OCI-LY7 (cell line): ENCODE measurements around the gene ZNF407. TPM values are rescaled to one million over a fixed set of nuclear protein-coding genes. Genes with fewer than 3 reads are reported as not detected.

ENCODE experiments used
- BruUV-seq: library from RNA; stranded (reverse); fragments of 400-500 nt; replicated peaks from 2 replicates; lab custom pipeline; 2021; lab: Mats Ljungman, UMichigan
- CTCF ChIA-PET: fragments of 300-600 bp; sonication (Branson Sonifier 250); formaldehyde crosslinking; loops from one replicate; lab custom pipeline; 2022; ENCODE audit warnings: antibody characterized with exemption; ENCODE audit not compliant: unreplicated experiment; lab: Charles Lee
- POLR2A ChIA-PET: fragments of 300-600 bp; sonication (Branson Sonifier 250); formaldehyde crosslinking; loops from one replicate; lab custom pipeline; 2022; ENCODE audit warnings: antibody characterized with exemption; lab: Charles Lee
- DNase-seq: peaks from one replicate; pipeline ENCODE4 v3.0.0-alpha.2; 2015; ENCODE audit warnings: low spot score
- H2AFZ ChIP-seq: fragments of 200-600 bp; sonication (generic), shearing (Covaris generic); 2 replicates; pipeline ENCODE4 v1.6.1; 2014; ENCODE audit warnings: mild to moderate bottlenecking, antibody characterized with exemption, low read length, moderate library complexity
- H3K27ac ChIP-seq: fragments of 200-600 bp; sonication (generic); 2 replicates; pipeline ENCODE4 v1.5.1; 2014; ENCODE audit warnings: mixed run types, low read depth, mild to moderate bottlenecking, moderate library complexity, low read length, inconsistent platforms; ENCODE audit not compliant: poor library complexity, severe bottlenecking
- H3K36me3 ChIP-seq: fragments of 200-600 bp; sonication (generic); 2 replicates; pipeline ENCODE4 v1.6.1; 2014; ENCODE audit warnings: mild to moderate bottlenecking, antibody characterized with exemption, low read length, moderate library complexity, mixed read lengths; ENCODE audit not compliant: insufficient read depth
- H3K4me1 ChIP-seq: fragments of 200-600 bp; sonication (generic); 2 replicates; pipeline ENCODE4 v1.5.1; 2014; ENCODE audit warnings: mild to moderate bottlenecking, low read length; ENCODE audit not compliant: insufficient read depth, poor library complexity, severe bottlenecking
- H3K4me2 ChIP-seq: fragments of 200-600 bp; sonication (generic); 2 replicates; pipeline ENCODE4 v1.6.1; 2014; ENCODE audit warnings: mild to moderate bottlenecking, low read length
- H3K4me3 ChIP-seq: fragments of 200-600 bp; sonication (generic); 2 replicates; pipeline ENCODE4 v1.5.1; 2014; ENCODE audit warnings: mild to moderate bottlenecking, low read depth, low read length; ENCODE audit not compliant: poor library complexity, severe bottlenecking
- H3K79me2 ChIP-seq: fragments of 200-600 bp; sonication (generic); 2 replicates; pipeline ENCODE4 v1.6.1; 2016; ENCODE audit warnings: low read depth, mild to moderate bottlenecking, low read length, moderate library complexity, mixed read lengths; ENCODE audit not compliant: insufficient read depth
- H3K9me2 ChIP-seq: fragments of 200-600 bp; sonication (generic); 2 replicates; pipeline ENCODE4 v1.6.1; 2016; ENCODE audit warnings: mild to moderate bottlenecking, low read length, mixed read lengths; ENCODE audit not compliant: insufficient read depth
- H3K9me3 ChIP-seq: fragments of 200-600 bp; sonication (generic); 2 replicates; pipeline ENCODE4 v1.6.1; 2014; ENCODE audit warnings: mild to moderate bottlenecking, mixed run types, low read length, mixed read lengths
- H4K20me1 ChIP-seq: fragments of 200-600 bp; sonication (generic); 2 replicates; pipeline ENCODE4 v1.6.1; 2014; ENCODE audit warnings: mild to moderate bottlenecking, antibody characterized with exemption, low read length, moderate library complexity, mixed read lengths; ENCODE audit not compliant: insufficient read depth
- CTCF ChIP-seq: fragments of 200-600 bp; sonication (generic); conservative IDR thresholded peaks from 2 replicates; pipeline ENCODE4 v1.5.1; 2014; ENCODE audit warnings: mild to moderate bottlenecking, antibody characterized with exemption, low read length, moderate library complexity, mixed read lengths
- EZH2phosphoT487 ChIP-seq: fragments of 200-600 bp; sonication (generic); IDR thresholded peaks from 2 replicates; pipeline ENCODE4 v1.6.1; 2018; ENCODE audit warnings: low read depth, borderline replicate concordance, mild to moderate bottlenecking, mixed run types, antibody characterized with exemption, low read length, moderate library complexity, mixed read lengths
- intact Hi-C: fragments of 100-400 bp; cut with micrococcal nuclease; formaldehyde crosslinking; loops from one replicate; pipeline ENCODE4 v1.10.0; 2022; ENCODE audit not compliant: unreplicated experiment
- total RNA-seq, 2 experiments: library from RNA; depleted of rRNA in 1 of 2; stranded (reverse); fragments of >200 nt in 1 of 2; shearing (Covaris generic) in 1 of 2; gene quantifications; 2 replicates each; pipeline ENCODE4 v1.2.3, GENCODE V29; 2014 to 2022

The ZNF407 gene
- total RNA-seq, 2 experiments from 2014 or later: 8.9 to 11.9 TPM

DNA sequence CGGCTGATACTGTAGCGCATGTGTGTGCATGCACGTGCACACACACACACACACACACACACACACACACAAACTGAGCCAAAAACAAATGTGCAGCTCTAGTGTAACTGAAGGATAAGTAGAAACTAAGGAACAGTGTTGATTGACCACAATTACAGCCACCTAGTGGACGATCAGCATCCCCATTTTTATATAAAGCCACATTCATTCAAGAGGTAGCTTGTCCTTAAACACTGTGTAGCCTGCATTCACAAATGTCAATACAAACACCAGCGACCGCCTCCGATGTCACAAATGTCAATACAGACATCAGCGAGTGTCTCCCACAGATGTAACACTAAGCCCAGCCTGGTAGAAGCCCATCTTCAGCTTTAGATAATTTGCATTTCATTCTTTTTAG lies 443.9 kb downstream of the ZNF407 start:
- H3K79me2 ChIP-seq: no peaks in the 10 kb centered on the region
- intact Hi-C loops: no loop called here
- ChIA-PET CTCF (no interaction called here), POLR2A (no interaction called here)
- H3K4me3 ChIP-seq: no peak overlapping the region
- H3K9me2 ChIP-seq: no peaks in the 10 kb centered on the region
- no peak overlapping the region for H3K4me2 ChIP-seq
- DNase-seq: peak; percentile 6
- H2AFZ ChIP-seq: no peak overlapping the region
- no peak overlapping the region for H3K27ac ChIP-seq
- no peaks in the 10 kb centered on the region for H3K4me1 ChIP-seq
- no peak for TF ChIP-seq EZH2phosphoT487
- TF ChIP-seq CTCF: peak; percentile 55
- no peaks in the 10 kb centered on the region for H3K9me3 ChIP-seq
- BruUV-seq: no TSS peak
- no peaks in the 10 kb centered on the region for H4K20me1 ChIP-seq
- H3K36me3 ChIP-seq: no peaks in the 10 kb centered on the region

- no peak overlapping the region for H3K4me2 ChIP-seq
- intact Hi-C loops: no loop called here
- DNase-seq: no peak
- no peaks in the 10 kb centered on the region for H3K9me2 ChIP-seq
- H3K36me3 ChIP-seq: no peaks in the 10 kb centered on the region
- H3K4me3 ChIP-seq: no peak overlapping the region
- no peak overlapping the region for H2AFZ ChIP-seq
- no peak for TF ChIP-seq EZH2phosphoT487
- TF ChIP-seq CTCF: no peak
- no peaks in the 10 kb centered on the region for H3K4me1 ChIP-seq
- H3K79me2 ChIP-seq: no peaks in the 10 kb centered on the region
- H4K20me1 ChIP-seq: no peaks in the 10 kb centered on the region
- H3K27ac ChIP-seq: no peak overlapping the region
- no peaks in the 10 kb centered on the region for H3K9me3 ChIP-seq
- POLR2A ChIA-PET: no interaction called here
- CTCF ChIA-PET: no interaction called here
- BruUV-seq: no TSS peak
Measured at GRCh38 chr18:75043478-75043877, 445.8 kb downstream of the ZNF407 start.

GRCh38 chr18:75044296-75044695 lies 446.6 kb downstream of the ZNF407 start:
- no peaks in the 10 kb centered on the region for H3K9me3 ChIP-seq
- H3K27ac ChIP-seq: no peak overlapping the region
- no peak for DNase-seq
- TF ChIP-seq EZH2phosphoT487 (no peak), CTCF (no peak)
- POLR2A ChIA-PET: no interaction called here
- H3K4me1 ChIP-seq: no peaks in the 10 kb centered on the region
- H4K20me1 ChIP-seq: no peaks in the 10 kb centered on the region
- H3K79me2 ChIP-seq: no peaks in the 10 kb centered on the region
- H2AFZ ChIP-seq: no peak overlapping the region
- intact Hi-C loops: no loop called here
- no peaks in the 10 kb centered on the region for H3K9me2 ChIP-seq
- H3K36me3 ChIP-seq: no peaks in the 10 kb centered on the region
- BruUV-seq: no TSS peak
- no peak overlapping the region for H3K4me3 ChIP-seq
- H3K4me2 ChIP-seq: no peak overlapping the region
- CTCF ChIA-PET: interaction anchor here (0.6 kb wide), 1 partner anchor 962 kb away, joined by 6 read pairs; no protein-coding TSS in a partner anchor
